Fibroblast of lung (primary cell): ENCODE data around the gene HSPA12B.

Experiments
- CTCF ChIP-seq, 2 donors: IDR thresholded peaks in 1 of 2; conservative IDR thresholded peaks in 1 of 2; 1 replicate in 1 of 2; 2 replicates in 1 of 2; pipeline ENCODE4 v1.5.1; 2011 to 2012; ENCODE audit warnings: low read length in 2 of 2, control low read depth in 1 of 2, inconsistent platforms in 1 of 2, low read depth in 1 of 2, mild to moderate bottlenecking in 1 of 2
- EZH2 ChIP-seq: IDR thresholded peaks from 2 replicates; pipeline ENCODE4 v1.5.1; 2012; ENCODE audit warnings: low read length, control low read depth, mild to moderate bottlenecking; ENCODE audit errors: missing control alignments

DNA sequence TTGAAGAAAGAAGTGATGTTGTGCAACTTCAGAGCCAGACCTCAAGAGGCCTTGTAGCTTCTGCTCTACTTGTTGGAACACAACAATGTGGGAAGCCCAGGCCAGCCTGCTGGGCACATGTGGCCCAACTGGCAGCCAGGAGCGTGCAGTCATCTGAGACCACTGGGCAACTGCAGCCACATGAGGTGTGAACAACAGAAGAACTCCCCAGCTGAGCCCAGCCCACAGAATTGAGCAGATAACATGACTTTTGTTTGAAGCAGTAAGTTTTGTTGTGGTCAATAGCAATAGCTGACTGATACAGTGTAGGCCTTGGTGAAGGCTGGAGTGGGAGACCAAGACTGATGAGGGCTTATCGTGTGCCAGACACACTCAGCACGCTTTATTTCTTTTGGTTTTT lies 42.1 kb upstream of the HSPA12B start:
- TF ChIP-seq CTCF (conservative IDR thresholded peaks at IDR 0.05 in 1 of 2, IDR thresholded peaks at IDR 0.05 in 1 of 2; ENCODE audit: low read depth in 1 of 2, low read length in 2 of 2) (no peak), EZH2 (no peak)
